HUES6 (cell line): ENCODE measurements around the gene GBE1.
"Not testable (repeated sequence)": the region's sequence is repeated elsewhere in the genome, so short reads cannot be mapped to it uniquely, and the experiment has no call there.

Experiments
- H3K27ac ChIP-seq: 2 replicates; pipeline ENCODE4 v1.7.0; 2013; ENCODE audit warnings: low read depth, mild to moderate bottlenecking, low read length, inconsistent platforms
- H3K27me3 ChIP-seq: 2 replicates; pipeline ENCODE4 v1.6.1; 2013; ENCODE audit warnings: low read length; ENCODE audit not compliant: control insufficient read depth, insufficient read depth
- H3K36me3 ChIP-seq: 2 replicates; pipeline ENCODE4 v1.6.1; 2013; ENCODE audit warnings: low read length; ENCODE audit not compliant: control insufficient read depth, insufficient read depth
- H3K4me1 ChIP-seq: 2 replicates; pipeline ENCODE4 v1.6.1; 2013; ENCODE audit warnings: low read length; ENCODE audit not compliant: control insufficient read depth, insufficient read depth
- H3K4me3 ChIP-seq: 2 replicates; pipeline ENCODE4 v1.5.1; 2013; ENCODE audit warnings: low read depth, low read length
- H3K9ac ChIP-seq: one replicate; pipeline ENCODE4 v1.6.1; 2013; ENCODE audit warnings: mild to moderate bottlenecking, low read length
- H3K9me3 ChIP-seq: 2 replicates; pipeline ENCODE4 v1.6.1; 2013; ENCODE audit warnings: low read depth, low read length; ENCODE audit not compliant: control insufficient read depth, insufficient read depth

The GBE1 gene

DNA sequence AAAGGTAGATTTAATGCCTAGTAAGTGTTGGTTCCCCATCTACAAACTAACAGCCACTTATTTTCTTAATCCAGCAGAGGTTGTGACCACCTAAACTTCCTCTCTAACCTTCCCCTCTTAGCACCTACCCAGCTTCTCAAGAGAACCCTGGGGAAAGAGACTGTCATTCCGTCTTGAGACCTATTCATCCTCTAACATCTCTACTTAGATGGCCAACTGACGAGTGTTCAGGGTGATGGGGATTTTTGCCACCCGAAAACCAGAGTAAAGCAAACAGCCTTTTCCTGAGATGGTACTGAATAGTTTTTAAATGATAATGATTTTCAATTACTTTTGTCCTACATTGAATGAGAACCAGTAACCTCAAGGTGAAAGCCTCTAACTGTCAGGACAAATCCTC lies 9.3 kb upstream of the GBE1 start:
- no peak overlapping the region for H3K27ac ChIP-seq
- no peaks in the 10 kb centered on the region for H3K9me3 ChIP-seq
- no peaks in the 10 kb centered on the region for H3K36me3 ChIP-seq
- H3K4me3 ChIP-seq = no peak overlapping the region
- no peaks in the 10 kb centered on the region for H3K27me3 ChIP-seq
- H3K9ac ChIP-seq = no peak overlapping the region
- 0 out of 2 replicates have a peak, but pooled peaks cover 5% of the 10 kb centered on the region for H3K4me1 ChIP-seq

DNA sequence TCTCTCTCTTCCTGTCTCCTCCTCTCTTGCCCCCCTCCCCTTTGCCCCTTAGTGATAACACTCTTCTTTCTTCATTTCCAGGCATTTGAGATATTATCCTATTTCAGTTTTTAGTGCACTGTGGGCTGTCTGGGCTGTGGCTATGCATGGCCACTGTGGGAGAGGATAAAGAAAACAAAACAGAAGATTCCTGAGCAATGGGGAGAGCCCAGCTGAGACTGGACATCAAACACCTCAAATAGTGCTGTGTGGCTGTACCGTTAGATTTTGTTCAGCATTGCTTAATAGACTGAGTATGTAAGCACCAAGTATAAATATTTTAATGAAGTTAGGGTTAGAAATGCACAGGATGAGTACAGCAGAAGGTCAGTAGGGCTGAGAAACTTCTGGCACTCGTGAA lies 7.9 kb upstream of the GBE1 start:
- H3K27me3 ChIP-seq = no peaks in the 10 kb centered on the region
- H3K36me3 ChIP-seq = no peaks in the 10 kb centered on the region
- no peaks in the 10 kb centered on the region for H3K9me3 ChIP-seq
- H3K4me3 ChIP-seq = no peak overlapping the region
- 0 out of 2 replicates have a peak, but pooled peaks cover 5% of the 10 kb centered on the region for H3K4me1 ChIP-seq
- no peak overlapping the region for H3K9ac ChIP-seq
- H3K27ac ChIP-seq = no peak overlapping the region

DNA sequence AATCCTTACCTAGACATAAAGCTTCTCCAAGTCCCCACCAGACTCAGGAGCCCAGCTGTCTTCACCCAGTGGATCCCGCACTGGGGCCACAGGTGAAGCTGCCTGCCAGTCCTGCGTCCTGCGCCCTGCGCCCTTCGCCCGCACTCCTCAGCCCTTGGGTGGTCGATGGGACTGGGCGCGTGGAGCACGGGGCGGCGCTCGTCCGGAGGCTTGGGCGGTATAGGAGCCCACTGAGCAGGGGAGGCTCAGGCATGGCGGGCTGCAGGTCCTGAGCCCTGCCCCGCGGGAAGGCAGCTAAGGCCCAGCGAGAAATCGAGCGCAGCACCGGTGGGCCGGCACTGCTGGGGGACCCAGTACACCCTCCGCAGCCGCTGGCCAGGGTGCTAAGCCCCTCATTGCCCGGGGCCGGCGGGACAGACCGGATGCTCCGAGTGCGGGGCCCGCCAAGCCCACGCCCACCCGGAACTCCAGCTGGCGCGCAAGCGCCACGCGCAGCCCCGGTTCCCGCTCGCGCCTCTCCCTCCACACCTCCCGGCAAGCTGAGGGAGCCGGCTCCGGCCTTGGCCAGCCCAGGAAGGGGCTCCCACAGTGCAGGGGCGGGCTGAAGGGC lies 5.9 kb upstream of the GBE1 start:
- H3K4me3 ChIP-seq, H3K9me3 ChIP-seq, H3K27me3 ChIP-seq, H3K36me3 ChIP-seq, H3K4me1 ChIP-seq, H3K9ac ChIP-seq, H3K27ac ChIP-seq: not testable (repeated sequence)

DNA sequence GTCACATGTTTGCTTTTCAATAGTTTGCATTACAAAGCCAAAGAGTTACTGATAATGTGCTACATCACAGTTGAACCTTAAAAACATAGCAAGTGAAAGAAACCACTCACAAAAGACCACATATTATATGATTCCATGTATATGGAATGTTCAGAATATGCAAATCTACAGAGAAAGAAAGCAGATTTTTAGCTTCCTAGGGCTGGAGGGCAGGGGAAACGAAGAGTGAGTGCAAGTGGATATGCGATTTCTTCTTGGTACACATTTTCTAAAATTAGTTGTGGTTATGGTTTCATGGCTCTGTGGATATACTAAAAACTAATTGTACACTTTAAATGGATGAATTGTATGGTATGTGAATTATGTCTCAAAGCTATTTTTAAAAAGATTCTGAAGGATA lies 4.0 kb upstream of the GBE1 start:
- peaks cover 10% of the 10 kb centered on the region for H3K4me1 ChIP-seq
- H3K27ac ChIP-seq = no peak overlapping the region
- H3K27me3 ChIP-seq = no peaks in the 10 kb centered on the region
- H3K9ac ChIP-seq = no peak overlapping the region
- H3K9me3 ChIP-seq = no peaks in the 10 kb centered on the region
- no peak overlapping the region for H3K4me3 ChIP-seq
- H3K36me3 ChIP-seq = no peaks in the 10 kb centered on the region

DNA sequence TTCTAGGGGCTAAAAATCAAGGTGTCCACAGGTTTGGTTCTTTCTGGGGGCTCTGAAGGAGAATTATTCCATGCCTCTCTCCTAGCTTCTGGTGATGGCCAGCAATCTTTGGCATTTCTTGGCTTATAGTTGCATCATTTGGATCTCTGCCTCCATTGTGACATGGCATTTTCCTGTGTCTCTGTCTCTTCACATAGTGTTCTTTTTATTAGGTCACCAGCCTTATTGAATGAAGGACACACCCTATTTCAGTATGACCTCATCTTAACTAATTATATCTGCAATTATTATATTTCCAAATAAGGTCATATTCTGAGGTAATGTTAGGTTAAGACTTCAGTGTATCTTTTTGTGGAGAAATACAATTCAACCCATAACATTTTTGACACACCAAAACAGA lies 3.2 kb upstream of the GBE1 start:
- Histone ChIP-seq H3K4me1 (peaks cover 10% of the 10 kb centered on the region), H3K9me3 (no peaks in the 10 kb centered on the region), H3K27ac (no peak overlapping the region), H3K9ac (no peak overlapping the region), H3K27me3 (no peaks in the 10 kb centered on the region), H3K4me3 (no peak overlapping the region), H3K36me3 (no peaks in the 10 kb centered on the region)

DNA sequence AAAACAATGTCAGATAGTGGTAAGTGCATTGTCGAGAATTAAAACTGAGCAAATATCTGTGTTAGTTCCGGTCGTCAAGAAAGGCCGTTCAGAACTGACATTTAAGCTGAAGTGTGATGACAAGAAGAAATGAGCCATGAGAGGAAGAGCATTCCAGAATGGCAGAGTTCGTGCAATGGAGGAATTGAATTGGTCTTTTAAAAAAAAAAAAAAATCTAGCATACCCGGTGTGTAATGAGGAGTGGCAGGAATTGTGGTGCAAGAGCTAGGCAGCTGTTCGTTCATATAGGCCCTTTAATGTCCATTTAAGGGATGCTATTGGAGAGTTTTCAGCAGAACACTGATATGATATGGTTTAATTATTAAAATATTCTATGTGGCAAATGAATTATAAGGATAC lies 2.6 kb upstream of the GBE1 start:
- Histone ChIP-seq H3K27ac (no peak overlapping the region), H3K9ac (no peak overlapping the region), H3K4me1 (peaks cover 10% of the 10 kb centered on the region), H3K9me3 (0 out of 2 replicates have a peak, but pooled peaks cover under 1% of the 10 kb centered on the region), H3K4me3 (no peak overlapping the region), H3K36me3 (0 out of 2 replicates have a peak, but pooled peaks cover 3% of the 10 kb centered on the region), H3K27me3 (no peaks in the 10 kb centered on the region)

DNA sequence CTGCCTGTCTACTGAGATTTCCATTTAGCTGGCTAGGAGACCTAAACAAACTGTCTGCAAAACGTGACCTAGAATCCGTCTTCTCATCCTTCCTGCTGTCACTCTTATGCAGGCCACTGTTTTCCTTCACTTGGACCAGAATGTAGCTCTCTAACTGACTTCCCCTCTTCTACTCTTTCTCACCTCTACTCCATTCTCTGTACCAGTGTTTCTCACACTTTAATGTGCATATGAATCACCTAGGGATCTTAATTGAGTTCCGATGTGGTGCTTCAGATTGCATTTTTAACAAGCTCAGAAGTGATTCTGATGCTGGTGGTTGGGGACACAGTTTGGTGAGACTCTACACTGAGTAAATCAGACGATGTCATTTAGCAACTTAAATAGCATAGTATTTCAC lies 1.6 kb upstream of the GBE1 start:
- Histone ChIP-seq H3K9me3 (peaks cover 6% of the 10 kb centered on the region; the same call in 1 of the 2 replicates), H3K27me3 (no peaks in the 10 kb centered on the region), H3K27ac (no peak overlapping the region), H3K36me3 (0 out of 2 replicates have a peak, but pooled peaks cover 3% of the 10 kb centered on the region), H3K9ac (no peak overlapping the region), H3K4me1 (peaks cover 10% of the 10 kb centered on the region), H3K4me3 (no peak overlapping the region)

DNA sequence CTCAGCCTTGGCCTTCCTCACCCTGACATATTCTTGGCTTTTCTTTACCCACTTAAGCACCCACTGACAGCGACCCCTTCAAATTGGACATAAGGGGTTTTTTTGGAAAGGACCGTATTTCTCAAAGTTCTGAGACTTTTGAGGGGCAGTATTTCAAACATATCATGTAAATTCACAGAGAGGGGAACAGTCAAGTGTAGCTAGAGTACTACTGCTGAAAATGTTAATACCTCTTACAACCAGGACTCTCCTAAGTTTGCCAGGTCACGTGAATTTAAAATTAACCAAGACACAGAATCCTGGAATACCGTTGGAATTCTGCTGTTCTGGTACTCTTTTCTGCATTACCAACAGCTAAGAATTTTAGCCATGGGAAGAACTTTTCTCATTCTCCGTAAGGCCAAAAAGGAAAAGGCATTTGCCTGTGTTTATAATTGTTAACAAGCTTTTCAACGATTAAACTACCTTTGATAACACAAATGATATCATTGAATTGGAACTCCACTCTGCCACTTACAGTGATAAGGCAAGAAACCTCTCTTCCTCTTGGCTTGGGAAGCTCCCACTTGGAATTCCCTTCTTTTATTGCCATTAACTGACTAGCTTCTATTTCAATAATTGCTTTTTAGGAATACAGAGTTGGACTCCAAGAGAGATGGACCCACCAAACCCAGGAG lies 597 bp upstream of the GBE1 start:
- Histone ChIP-seq H3K27me3 (no peaks in the 10 kb centered on the region), H3K27ac (peak overlapping the region; percentile 97; the same call in 1 of the 2 replicates), H3K4me3 (peak overlapping the region; percentile 93), H3K4me1 (peaks cover 10% of the 10 kb centered on the region), H3K36me3 (0 out of 2 replicates have a peak, but pooled peaks cover 3% of the 10 kb centered on the region), H3K9me3 (peaks cover 6% of the 10 kb centered on the region; the same call in 1 of the 2 replicates), H3K9ac (peak overlapping the region; percentile 95)

DNA sequence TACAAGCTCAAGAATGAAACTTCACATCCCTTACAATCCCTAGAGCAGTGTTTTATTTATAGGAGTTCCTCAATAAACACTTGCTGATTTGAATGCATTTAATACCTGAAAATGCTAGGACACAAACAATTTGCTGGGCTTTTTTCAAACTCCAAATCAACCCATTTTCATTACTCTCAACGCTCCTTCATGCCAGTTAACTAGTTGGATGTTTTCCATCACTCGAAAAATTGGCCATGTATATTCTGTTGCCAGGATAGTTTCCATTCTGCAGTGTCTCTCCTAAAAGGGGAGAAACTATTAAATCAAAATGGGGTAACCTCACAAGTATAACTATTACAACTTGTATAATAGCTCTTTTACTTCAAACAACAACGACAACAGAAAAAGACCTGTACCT lies 1.2 kb downstream of the GBE1 start:
- H3K27me3 ChIP-seq = no peaks in the 10 kb centered on the region
- H3K9me3 ChIP-seq = peaks cover 8% of the 10 kb centered on the region; the same call in 1 of the 2 replicates
- peak overlapping the region; percentile 93 for H3K4me3 ChIP-seq
- H3K27ac ChIP-seq = no peak overlapping the region
- H3K4me1 ChIP-seq = peaks cover 10% of the 10 kb centered on the region
- 0 out of 2 replicates have a peak, but pooled peaks cover 3% of the 10 kb centered on the region for H3K36me3 ChIP-seq
- H3K9ac ChIP-seq = peak overlapping the region; percentile 95

DNA sequence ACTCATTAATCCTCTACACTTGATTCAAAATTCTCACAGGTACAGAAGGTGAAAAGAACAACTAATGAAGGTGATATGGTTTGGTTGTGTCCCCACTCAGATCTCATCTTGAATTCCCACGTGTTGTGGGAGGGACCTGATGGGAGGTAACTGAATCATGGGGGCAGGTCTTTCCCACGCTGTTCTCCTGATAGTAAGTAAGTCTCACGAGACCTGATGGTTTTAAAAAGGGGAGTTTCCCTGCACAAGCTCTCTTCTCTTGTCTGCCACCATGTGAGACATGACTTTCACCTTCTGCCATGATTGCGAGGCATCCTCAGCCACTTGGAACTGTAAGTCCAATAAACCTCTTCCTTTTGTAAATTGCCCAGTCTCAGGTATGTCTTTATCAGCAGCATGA lies 2.7 kb downstream of the GBE1 start:
- not testable (repeated sequence) for H3K9ac ChIP-seq, H3K36me3 ChIP-seq, H3K4me3 ChIP-seq, H3K27me3 ChIP-seq, H3K4me1 ChIP-seq, H3K27ac ChIP-seq
- peaks cover 12% of the 10 kb centered on the region; the same call in 1 of the 2 replicates for H3K9me3 ChIP-seq

DNA sequence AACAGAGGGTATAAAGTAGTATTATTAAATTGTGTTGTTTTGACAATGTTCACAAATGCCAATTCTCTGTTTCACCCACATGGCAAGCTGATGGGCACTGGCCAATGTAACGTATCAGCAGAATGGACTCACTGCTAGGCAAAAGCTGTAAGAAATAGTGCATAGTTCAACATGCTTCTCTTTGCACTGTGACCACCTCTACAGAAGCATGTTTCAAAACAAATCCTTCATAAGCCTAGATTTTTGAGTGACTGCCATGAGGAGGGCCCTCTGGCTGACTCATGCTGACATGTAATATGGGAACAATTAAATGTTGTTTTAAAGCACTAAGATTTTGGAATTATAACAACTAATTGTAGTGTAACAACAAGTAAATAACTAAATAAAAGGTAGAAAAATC lies 3.2 kb downstream of the GBE1 start:
- H3K4me1 ChIP-seq = peaks cover 10% of the 10 kb centered on the region
- no peak overlapping the region for H3K27ac ChIP-seq
- H3K4me3 ChIP-seq = no peak overlapping the region

More for the DNA sequence above, 3.2 kb downstream of the GBE1 start:
- no peaks in the 10 kb centered on the region for H3K27me3 ChIP-seq
- peaks cover 12% of the 10 kb centered on the region; the same call in 1 of the 2 replicates for H3K9me3 ChIP-seq
- no peak overlapping the region for H3K9ac ChIP-seq
- H3K36me3 ChIP-seq = 0 out of 2 replicates have a peak, but pooled peaks cover 3% of the 10 kb centered on the region
